ENCODE results near the gene NRXN3. TPM values are rescaled to one million over a fixed set of nuclear protein-coding genes. Genes with fewer than 3 reads are reported as not detected.

Gene NRXN3
- total RNA-seq, 1 experiment from 2014 or later: 0.02 TPM

- no peaks in the 10 kb centered on the region for H3K4me1 ChIP-seq
- no peaks in the 10 kb centered on the region for H3K9me3 ChIP-seq (replicated peaks)
- H3K27ac ChIP-seq: no peak overlapping the region
- H3K36me3 ChIP-seq: no peaks in the 10 kb centered on the region
- no peak overlapping the region for H3K4me3 ChIP-seq
- no peak for DNase-seq
- H3K27me3 ChIP-seq: no peaks in the 10 kb centered on the region
Observed at GRCh38 chr14:78627114-78627513, 456.9 kb downstream of the NRXN3 start.

DNA sequence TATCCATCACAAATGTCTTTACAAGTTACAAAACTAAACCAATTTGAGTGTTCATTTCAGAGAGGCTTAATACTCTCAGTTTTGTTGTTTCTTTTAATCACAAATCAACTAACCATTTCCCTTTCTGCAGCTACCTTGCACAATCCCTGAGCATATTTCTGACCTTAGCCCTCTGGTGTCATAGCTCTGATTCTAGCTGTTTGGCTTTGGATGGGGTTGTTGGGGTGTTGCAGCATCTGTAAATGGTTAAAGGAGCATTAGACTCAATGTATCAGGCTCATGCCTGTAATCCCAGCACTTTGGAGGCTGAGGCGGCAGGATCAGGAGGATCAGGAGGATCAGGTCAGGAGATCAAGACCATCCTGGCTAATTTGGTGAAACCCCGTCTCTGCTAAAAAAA, 461.4 kb downstream of the NRXN3 start:
- no peaks in the 10 kb centered on the region for H3K27me3 ChIP-seq

GRCh38 chr14:78633752-78634151, 463.6 kb downstream of the NRXN3 start:
- Histone ChIP-seq H3K36me3 (no peaks in the 10 kb centered on the region), H3K9me3 (replicated peaks) (no peaks in the 10 kb centered on the region), H3K27ac (no peak overlapping the region), H3K4me1 (no peaks in the 10 kb centered on the region), H3K27me3 (no peaks in the 10 kb centered on the region), H3K4me3 (no peak overlapping the region)
- DNase-seq: no peak

More for the DNA sequence above, 461.4 kb downstream of the NRXN3 start:
- Histone ChIP-seq H3K36me3 (no peaks in the 10 kb centered on the region), H3K4me1 (no peaks in the 10 kb centered on the region), H3K27ac (no peak overlapping the region), H3K9me3 (replicated peaks) (no peaks in the 10 kb centered on the region), H3K4me3 (no peak overlapping the region)
- no peak for DNase-seq

DNA sequence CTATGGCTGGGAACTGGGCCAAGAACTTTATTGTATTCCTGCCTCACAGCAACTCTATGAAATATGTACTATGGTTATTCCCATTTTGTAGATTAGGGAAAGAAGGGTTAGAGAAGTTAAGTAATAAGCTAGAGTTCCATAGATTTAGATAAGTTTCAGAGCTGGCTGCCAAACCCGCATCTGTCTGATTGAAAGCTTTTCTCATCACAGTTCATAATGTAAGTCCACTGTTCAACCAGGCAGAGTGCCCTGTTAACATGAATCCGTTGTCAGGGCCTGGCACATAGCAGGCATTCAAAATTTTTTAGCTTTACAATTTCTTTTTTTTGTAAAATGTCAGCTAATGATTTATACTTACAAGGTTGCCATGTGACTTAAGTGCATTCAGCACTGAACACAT, 467.3 kb downstream of the NRXN3 start:
- no peaks in the 10 kb centered on the region for H3K9me3 ChIP-seq (replicated peaks)
- H3K4me3 ChIP-seq: no peak overlapping the region
- no peak overlapping the region for H3K27ac ChIP-seq
- H3K27me3 ChIP-seq: no peaks in the 10 kb centered on the region
- no peak for DNase-seq
- no peaks in the 10 kb centered on the region for H3K4me1 ChIP-seq
- H3K36me3 ChIP-seq: no peaks in the 10 kb centered on the region

- no peaks in the 10 kb centered on the region for H3K36me3 ChIP-seq
- no peak overlapping the region for H3K27ac ChIP-seq
- DNase-seq: no peak
- H3K9me3 ChIP-seq (replicated peaks): no peaks in the 10 kb centered on the region
- no peak overlapping the region for H3K4me3 ChIP-seq
- H3K4me1 ChIP-seq: no peaks in the 10 kb centered on the region
- no peaks in the 10 kb centered on the region for H3K27me3 ChIP-seq
Observed at GRCh38 chr14:78637908-78638475, 467.8 kb downstream of the NRXN3 start.

DNA sequence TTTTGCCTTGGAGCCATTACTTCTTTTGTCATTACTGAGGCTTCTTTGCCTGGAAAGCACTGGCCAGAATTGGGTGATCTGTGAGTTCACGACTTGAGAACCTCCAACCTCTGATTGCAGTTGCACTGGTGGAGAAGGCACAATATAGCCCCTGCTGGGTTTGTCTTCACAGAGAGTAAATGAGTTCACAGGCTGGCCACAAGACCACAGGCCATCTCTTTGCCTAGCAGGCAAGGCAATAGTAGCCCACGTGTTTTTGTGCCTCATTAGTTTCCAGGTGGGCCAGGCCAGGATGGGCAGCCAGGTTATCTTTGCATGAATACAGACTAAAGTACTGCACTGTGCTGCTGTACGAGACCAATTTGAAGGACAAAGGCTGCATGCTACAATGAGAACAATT, 468.8 kb downstream of the NRXN3 start:
- Histone ChIP-seq H3K36me3 (no peaks in the 10 kb centered on the region), H3K27ac (no peak overlapping the region), H3K27me3 (no peaks in the 10 kb centered on the region), H3K4me1 (no peaks in the 10 kb centered on the region), H3K4me3 (no peak overlapping the region), H3K9me3 (replicated peaks) (no peaks in the 10 kb centered on the region)
- DNase-seq: no peak

DNA sequence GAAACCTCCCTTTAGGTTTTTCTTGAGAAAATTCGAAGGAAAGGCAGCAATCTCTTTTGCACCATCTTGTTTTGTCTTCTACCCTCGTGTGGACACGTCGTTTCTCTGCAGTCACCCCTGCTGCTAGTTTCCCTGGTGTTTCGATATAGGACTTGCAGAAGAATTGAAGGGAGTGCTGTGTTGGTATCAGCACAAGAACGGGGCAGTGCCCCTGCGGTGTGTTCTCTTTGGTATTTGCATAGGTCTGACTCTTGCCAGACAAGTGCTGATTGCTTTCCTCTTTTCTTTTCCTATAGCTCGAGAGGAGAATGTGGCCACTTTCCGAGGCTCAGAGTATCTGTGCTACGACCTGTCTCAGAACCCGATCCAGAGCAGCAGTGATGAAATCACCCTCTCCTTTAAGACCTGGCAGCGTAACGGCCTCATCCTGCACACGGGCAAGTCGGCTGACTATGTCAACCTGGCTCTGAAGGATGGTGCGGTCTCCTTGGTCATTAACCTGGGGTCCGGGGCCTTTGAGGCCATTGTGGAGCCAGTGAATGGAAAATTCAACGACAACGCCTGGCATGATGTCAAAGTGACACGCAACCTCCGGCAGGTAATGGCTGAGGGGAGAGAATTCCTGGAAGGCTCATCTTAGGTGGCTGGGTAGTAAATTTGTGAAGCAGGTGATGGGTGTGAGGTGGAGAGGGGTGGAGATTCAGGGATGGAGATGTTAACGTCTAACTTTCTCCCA, 474.8 kb downstream of the NRXN3 start:
- no peaks in the 10 kb centered on the region for H3K9me3 ChIP-seq (replicated peaks)
- no peak overlapping the region for H3K27ac ChIP-seq
- no peak overlapping the region for H3K4me3 ChIP-seq
- H3K4me1 ChIP-seq: no peaks in the 10 kb centered on the region
- H3K27me3 ChIP-seq: no peaks in the 10 kb centered on the region
- no peak for DNase-seq
- H3K36me3 ChIP-seq: no peaks in the 10 kb centered on the region

DNA sequence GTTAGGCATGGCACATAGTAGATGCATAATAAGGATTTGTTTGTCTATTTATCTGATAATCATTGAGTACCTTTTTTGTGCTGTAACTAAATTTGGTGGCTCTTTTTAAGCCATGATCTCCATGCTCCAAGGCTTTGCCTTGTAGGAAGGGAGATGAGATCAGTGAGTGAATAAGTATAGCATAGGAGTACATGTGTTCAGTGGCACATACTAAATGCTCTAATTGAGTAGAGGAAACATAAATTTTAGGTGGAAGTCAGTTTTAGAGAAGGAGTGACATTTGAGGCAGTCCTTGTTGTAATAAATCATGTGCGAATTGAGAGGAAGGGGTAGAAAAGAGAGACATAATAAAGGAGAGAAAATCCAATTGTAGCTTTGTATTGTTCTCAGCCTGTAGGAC, 482.6 kb downstream of the NRXN3 start:
- H3K36me3 ChIP-seq: no peaks in the 10 kb centered on the region
- DNase-seq: no peak
- H3K4me1 ChIP-seq: no peaks in the 10 kb centered on the region
- H3K4me3 ChIP-seq: no peak overlapping the region
- no peaks in the 10 kb centered on the region for H3K27me3 ChIP-seq
- no peak overlapping the region for H3K27ac ChIP-seq
- H3K9me3 ChIP-seq (replicated peaks): no peaks in the 10 kb centered on the region

GRCh38 chr14:78653173-78653572, 483.0 kb downstream of the NRXN3 start:
- DNase-seq: no peak
- H3K9me3 ChIP-seq (replicated peaks): no peaks in the 10 kb centered on the region
- H3K36me3 ChIP-seq: no peaks in the 10 kb centered on the region
- no peak overlapping the region for H3K27ac ChIP-seq
- H3K27me3 ChIP-seq: no peaks in the 10 kb centered on the region
- H3K4me3 ChIP-seq: no peak overlapping the region
- no peaks in the 10 kb centered on the region for H3K4me1 ChIP-seq

DNA sequence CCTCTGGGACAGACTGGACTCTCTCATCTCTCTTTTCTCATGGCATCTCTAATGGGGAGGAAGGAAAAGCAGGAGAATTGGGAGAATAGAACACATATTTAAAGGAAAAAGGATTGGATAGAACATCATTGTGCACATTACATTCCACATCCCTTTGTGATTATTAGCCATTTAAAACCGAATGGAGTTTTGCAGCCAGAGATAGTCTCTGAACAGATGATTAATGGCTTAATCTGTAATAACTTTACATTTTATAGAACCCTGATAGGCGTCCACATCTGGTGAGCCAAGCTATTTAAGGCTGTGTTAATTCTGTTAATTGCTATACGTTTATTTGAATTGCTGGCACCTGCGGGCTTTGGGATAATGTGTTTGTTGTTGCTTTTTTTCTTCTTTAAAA, 487.3 kb downstream of the NRXN3 start:
- no peak overlapping the region for H3K4me3 ChIP-seq
- H3K27me3 ChIP-seq: no peaks in the 10 kb centered on the region
- H3K36me3 ChIP-seq: no peaks in the 10 kb centered on the region
- no peak for DNase-seq
- no peaks in the 10 kb centered on the region for H3K4me1 ChIP-seq
- H3K9me3 ChIP-seq (replicated peaks): no peaks in the 10 kb centered on the region
- H3K27ac ChIP-seq: no peak overlapping the region

DNA sequence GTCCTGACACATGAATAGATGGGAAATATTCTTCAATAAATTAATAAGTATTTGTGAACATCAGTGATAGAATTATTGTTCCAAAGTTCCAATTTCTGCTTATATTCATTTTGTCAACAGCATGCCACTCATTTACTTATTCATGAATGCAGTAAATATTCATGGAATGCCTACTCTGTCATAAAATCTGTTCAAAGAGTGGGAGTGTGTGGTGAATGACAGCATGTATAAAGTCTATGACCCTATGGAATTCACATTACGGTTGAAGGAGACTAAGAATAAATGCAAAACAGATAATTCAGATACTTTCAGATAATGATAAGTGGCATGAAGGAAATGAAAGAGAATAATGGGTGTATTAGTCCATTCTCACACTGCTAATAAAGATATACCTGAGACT, 494.7 kb downstream of the NRXN3 start:
- H3K27me3 ChIP-seq: no peaks in the 10 kb centered on the region

GRCh38 chr14:78666336-78667056, 496.3 kb downstream of the NRXN3 start:
- H3K27ac ChIP-seq: no peak overlapping the region
- no peak for DNase-seq

More for the DNA sequence above, 494.7 kb downstream of the NRXN3 start:
- Histone ChIP-seq H3K27ac (no peak overlapping the region), H3K9me3 (replicated peaks) (no peaks in the 10 kb centered on the region), H3K4me3 (no peak overlapping the region), H3K36me3 (no peaks in the 10 kb centered on the region), H3K4me1 (no peaks in the 10 kb centered on the region)
- no peak for DNase-seq

DNA sequence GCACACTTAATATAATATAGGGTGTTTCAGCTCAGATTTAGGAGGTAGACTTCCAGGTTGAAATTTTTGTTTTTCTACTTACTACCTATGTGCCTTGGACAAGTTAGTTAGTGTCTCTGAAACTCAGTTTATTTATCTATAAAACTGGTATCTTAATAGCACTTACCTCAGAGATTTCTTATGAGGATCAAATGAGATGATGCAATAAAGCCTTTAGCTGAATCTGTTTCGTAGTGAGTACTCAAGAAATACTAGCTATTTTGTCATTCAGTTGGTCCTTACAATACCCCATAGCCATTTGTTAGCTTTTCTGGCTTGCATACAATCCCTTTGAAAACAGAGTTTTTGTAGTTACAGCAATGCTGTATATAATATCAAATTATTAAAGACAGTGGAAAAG, 497.0 kb downstream of the NRXN3 start:
- Histone ChIP-seq H3K27me3 (no peaks in the 10 kb centered on the region), H3K9me3 (replicated peaks) (no peaks in the 10 kb centered on the region), H3K27ac (no peak overlapping the region), H3K4me1 (no peaks in the 10 kb centered on the region), H3K36me3 (no peaks in the 10 kb centered on the region), H3K4me3 (no peak overlapping the region)
- no peak for DNase-seq

More at GRCh38 chr14:78666336-78667056, 496.3 kb downstream of the NRXN3 start:
- Histone ChIP-seq H3K9me3 (replicated peaks) (no peaks in the 10 kb centered on the region), H3K36me3 (no peaks in the 10 kb centered on the region), H3K4me1 (no peaks in the 10 kb centered on the region), H3K27me3 (no peaks in the 10 kb centered on the region), H3K4me3 (no peak overlapping the region)

DNA sequence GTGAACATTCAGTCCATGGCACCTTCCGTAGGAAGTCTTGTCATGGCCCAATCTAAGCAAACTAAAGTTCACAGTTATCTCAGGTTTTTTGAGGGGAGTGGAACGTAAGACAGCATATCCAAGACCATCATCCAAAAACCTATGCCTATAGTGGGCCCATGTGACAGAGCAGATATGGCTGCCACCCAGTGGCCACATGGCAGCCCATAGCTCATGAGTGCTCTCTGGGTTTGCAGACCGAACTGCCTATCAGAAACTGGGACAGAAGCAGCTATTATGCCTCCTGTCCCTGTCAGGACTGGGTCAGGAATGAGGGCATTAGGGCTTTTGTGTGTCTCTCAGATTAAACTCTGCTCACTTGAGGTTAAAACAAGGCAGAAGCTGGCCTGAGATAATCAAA, 503.7 kb downstream of the NRXN3 start:
- Histone ChIP-seq H3K4me1 (no peaks in the 10 kb centered on the region), H3K36me3 (no peaks in the 10 kb centered on the region), H3K27me3 (no peaks in the 10 kb centered on the region), H3K4me3 (no peak overlapping the region), H3K9me3 (replicated peaks) (no peaks in the 10 kb centered on the region), H3K27ac (no peak overlapping the region)
- DNase-seq: no peak

DNA sequence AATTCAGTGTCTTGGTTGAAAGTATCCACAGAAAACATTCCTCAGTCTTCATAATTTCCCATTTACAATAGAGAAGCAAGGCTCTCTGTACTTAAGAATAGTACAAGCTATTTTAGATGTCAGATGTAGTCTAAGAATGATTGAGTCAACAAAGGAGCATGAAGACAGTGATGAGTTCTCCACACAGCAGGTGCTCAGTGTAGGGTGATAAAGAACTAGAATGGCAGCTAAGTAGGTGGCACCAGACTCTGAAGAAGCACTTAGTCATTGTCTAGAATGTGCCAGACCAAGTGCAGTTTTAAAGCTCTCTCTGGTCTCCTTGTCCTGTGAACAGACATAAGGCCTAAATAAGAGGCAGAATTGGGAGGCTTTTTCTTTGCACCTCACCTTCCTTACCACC, 504.6 kb downstream of the NRXN3 start:
- Histone ChIP-seq H3K36me3 (no peaks in the 10 kb centered on the region), H3K27me3 (no peaks in the 10 kb centered on the region), H3K4me1 (no peaks in the 10 kb centered on the region), H3K4me3 (no peak overlapping the region), H3K27ac (no peak overlapping the region), H3K9me3 (replicated peaks) (no peaks in the 10 kb centered on the region)
- no peak for DNase-seq

Measured in SJCRH30 (cell line).